Testis (tissue), 3 donors: ENCODE results near the gene ARHGEF38. TPM values are rescaled to one million over a fixed set of nuclear protein-coding genes. Genes with fewer than 3 reads are reported as not detected.

Experiments used
- DNase-seq: peaks from one replicate; pipeline ENCODE4 v3.0.0-alpha.2; 2019
- H3K27ac ChIP-seq, 2 donors: fragments of 200-600 bp; sonication (generic); one replicate each; pipeline ENCODE4 v1.5.1; 2019
- H3K27me3 ChIP-seq: fragments of 200-600 bp; sonication (generic); one replicate; pipeline ENCODE4 v1.5.1; 2019
- H3K36me3 ChIP-seq: fragments of 200-600 bp; sonication (generic); one replicate; pipeline ENCODE4 v1.5.1; 2017; ENCODE audit warnings: low read depth; ENCODE audit errors: missing control alignments
- H3K4me1 ChIP-seq: fragments of 200-600 bp; sonication (generic); one replicate; pipeline ENCODE4 v1.5.1; 2019
- H3K4me3 ChIP-seq, 2 donors: fragments of 200-600 bp; sonication (generic); one replicate each; pipeline ENCODE4 v1.5.1; 2017 to 2019
- H3K9me3 ChIP-seq: fragments of 200-600 bp; sonication (generic); one replicate; pipeline ENCODE4 v1.5.1; 2017
- POLR2A ChIP-seq: fragments of 450-650 bp; IDR thresholded peaks from one replicate; pipeline ENCODE4 v1.6.1; 2017; ENCODE audit warnings: antibody characterized with exemption, mild to moderate bottlenecking, moderate library complexity
- WGBS, 2 donors: methylation state at CpG; one replicate each; pipeline ENCODE4 v1.1.5; 2018; 5-methylcytosine and 5-hydroxymethylcytosine counted together
- intact Hi-C: fragments of 100-400 bp; cut with DNase I; formaldehyde crosslinking; loops from one replicate; pipeline ENCODE4 v1.15.1; 2023; ENCODE audit warnings: low total_unique reads
- polyA plus RNA-seq: library from polyadenylated mRNA; stranded (reverse); fragments of 350-450 nt; fragmentation: Illumina TruSeq; extraction: RNeasy Lipid Tissue Mini Kit (QIAGEN cat#74804); gene quantifications from one replicate; pipeline ENCODE4 v1.2.3, GENCODE V29; 2014; ENCODE audit warnings: low read depth, low replicate concordance; ENCODE audit not compliant: insufficient read depth
- total RNA-seq, 2 donors: library from RNA; depleted of rRNA; stranded (reverse); fragments of >200 nt; gene quantifications; one replicate each; pipeline ENCODE4 v1.2.3, GENCODE V29; 2016
- TF ChIP-seq, protein P1 (sequence below), 3 experiments: fragments of 450-650 bp in 2 of 3; fragments of 200-600 bp in 1 of 3; sonication (generic) in 1 of 3; IDR thresholded peaks; one replicate each; pipeline ENCODE4 v1.5.1; 2016 to 2019; ENCODE audit warnings: antibody characterized with exemption in 3 of 3, mild to moderate bottlenecking in 2 of 3, moderate library complexity in 1 of 3

Gene ARHGEF38
- total and polyA plus RNA-seq, 3 donors from 2014 or later: 0.08 to 2.2 (median 0.86) TPM

- Histone ChIP-seq H3K27ac (no peak overlapping the region), H3K36me3 (no peaks in the 10 kb centered on the region), H3K27me3 (no peaks in the 10 kb centered on the region), H3K9me3 (no peaks in the 10 kb centered on the region), H3K4me1 (no peaks in the 10 kb centered on the region), H3K4me3 (no peak overlapping the region)
- intact Hi-C loops: no loop called here
- no peak for DNase-seq
- TF ChIP-seq, protein P1, sequence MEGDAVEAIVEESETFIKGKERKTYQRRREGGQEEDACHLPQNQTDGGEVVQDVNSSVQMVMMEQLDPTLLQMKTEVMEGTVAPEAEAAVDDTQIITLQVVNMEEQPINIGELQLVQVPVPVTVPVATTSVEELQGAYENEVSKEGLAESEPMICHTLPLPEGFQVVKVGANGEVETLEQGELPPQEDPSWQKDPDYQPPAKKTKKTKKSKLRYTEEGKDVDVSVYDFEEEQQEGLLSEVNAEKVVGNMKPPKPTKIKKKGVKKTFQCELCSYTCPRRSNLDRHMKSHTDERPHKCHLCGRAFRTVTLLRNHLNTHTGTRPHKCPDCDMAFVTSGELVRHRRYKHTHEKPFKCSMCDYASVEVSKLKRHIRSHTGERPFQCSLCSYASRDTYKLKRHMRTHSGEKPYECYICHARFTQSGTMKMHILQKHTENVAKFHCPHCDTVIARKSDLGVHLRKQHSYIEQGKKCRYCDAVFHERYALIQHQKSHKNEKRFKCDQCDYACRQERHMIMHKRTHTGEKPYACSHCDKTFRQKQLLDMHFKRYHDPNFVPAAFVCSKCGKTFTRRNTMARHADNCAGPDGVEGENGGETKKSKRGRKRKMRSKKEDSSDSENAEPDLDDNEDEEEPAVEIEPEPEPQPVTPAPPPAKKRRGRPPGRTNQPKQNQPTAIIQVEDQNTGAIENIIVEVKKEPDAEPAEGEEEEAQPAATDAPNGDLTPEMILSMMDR (IDR thresholded peaks at IDR 0.05): no peak
- TF ChIP-seq POLR2A: no peak
- WGBS, 2 donors: 69 to 75% methylated on average over 3 of the region's 3 CpGs
Observed at GRCh38 chr4:105599932-105600655, 47.7 kb downstream of the ARHGEF38 start.

DNA sequence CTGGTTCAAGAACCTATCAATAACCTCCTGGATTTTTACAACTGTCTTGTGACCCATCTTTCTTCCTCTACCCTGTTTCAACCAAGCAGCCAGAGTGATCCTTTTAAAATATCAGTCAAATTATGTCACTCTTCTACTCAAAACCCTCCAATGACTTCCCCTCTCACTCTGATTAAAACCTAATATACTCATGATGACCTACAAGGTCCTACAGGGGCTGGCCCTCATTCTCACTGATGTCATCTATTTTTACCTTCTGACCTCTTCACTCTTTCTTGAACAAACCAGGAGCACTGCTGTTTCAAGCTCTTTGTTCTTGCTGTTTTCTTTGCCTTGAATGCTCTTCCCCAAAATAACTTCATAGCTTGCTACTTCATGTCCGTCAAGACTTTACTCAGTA is 48.5 kb downstream of the ARHGEF38 start:
- H3K4me3 ChIP-seq: no peak overlapping the region
- 81 to 94% methylated on average over 1 of the region's 1 CpG for WGBS, 2 donors
- H3K9me3 ChIP-seq: no peaks in the 10 kb centered on the region
- no peaks in the 10 kb centered on the region for H3K27me3 ChIP-seq
- H3K27ac ChIP-seq: no peak overlapping the region
- DNase-seq: no peak
- intact Hi-C loops: no loop called here
- H3K36me3 ChIP-seq: no peaks in the 10 kb centered on the region
- no peaks in the 10 kb centered on the region for H3K4me1 ChIP-seq
- TF ChIP-seq, protein P1 (IDR thresholded peaks at IDR 0.05): no peak
- TF ChIP-seq POLR2A: no peak

DNA sequence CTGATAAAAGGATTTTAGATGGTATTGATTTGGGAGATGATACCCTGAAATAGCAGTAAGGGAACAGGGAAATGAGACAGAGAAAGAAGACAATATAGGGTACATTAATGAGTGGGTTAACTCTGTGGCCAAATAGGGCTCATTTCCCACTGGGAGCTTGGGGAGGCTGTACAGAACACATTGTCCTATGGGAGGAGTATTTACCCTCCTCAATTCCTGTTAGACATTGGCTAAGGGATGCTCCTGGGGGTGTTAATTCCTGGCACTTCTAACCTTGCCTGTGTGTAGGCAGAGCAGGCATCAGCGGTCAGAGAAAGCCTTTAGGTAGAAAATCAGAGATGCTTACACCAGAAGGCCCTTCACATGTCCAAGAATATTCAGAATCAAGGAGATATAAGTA is 49.0 kb downstream of the ARHGEF38 start:
- Histone ChIP-seq H3K27me3 (no peaks in the 10 kb centered on the region), H3K9me3 (no peaks in the 10 kb centered on the region), H3K4me3 (no peak overlapping the region), H3K36me3 (no peaks in the 10 kb centered on the region), H3K4me1 (no peaks in the 10 kb centered on the region), H3K27ac (no peak overlapping the region)
- WGBS, 2 donors: 60 to 96% methylated on average over 1 of the region's 1 CpG
- no peak for TF ChIP-seq POLR2A
- TF ChIP-seq, protein P1 (IDR thresholded peaks at IDR 0.05): no peak
- intact Hi-C loops: no loop called here
- no peak for DNase-seq

DNA sequence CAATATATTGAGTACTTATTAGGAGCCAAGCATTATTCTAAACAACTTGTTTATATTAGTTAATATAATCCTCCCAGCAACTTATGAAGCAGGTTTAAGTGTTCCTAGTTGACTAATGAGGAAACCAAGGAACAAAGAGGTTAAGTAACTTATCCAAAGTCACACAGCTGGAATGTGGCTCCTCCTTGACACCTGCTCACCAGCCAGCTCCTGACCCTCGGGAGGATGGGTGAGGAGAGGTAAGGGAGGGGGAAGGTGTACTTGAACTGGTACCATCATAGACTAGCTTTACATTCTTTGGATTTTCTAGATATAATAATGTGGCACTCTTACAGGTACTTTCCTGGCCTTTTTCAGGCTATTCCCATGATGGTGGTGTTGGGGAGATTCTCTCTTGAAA is 50.7 kb downstream of the ARHGEF38 start:
- intact Hi-C loops: no loop called here
- no peaks in the 10 kb centered on the region for H3K36me3 ChIP-seq
- no peak for DNase-seq
- no peaks in the 10 kb centered on the region for H3K27me3 ChIP-seq
- no peak for TF ChIP-seq POLR2A
- TF ChIP-seq, protein P1 (IDR thresholded peaks at IDR 0.05): no peak
- H3K4me3 ChIP-seq: no peak overlapping the region
- H3K9me3 ChIP-seq: no peaks in the 10 kb centered on the region
- no peaks in the 10 kb centered on the region for H3K4me1 ChIP-seq
- H3K27ac ChIP-seq: no peak overlapping the region
- WGBS, 2 donors: 61 to 77% methylated on average over 1 of the region's 1 CpG

GRCh38 chr4:105605493-105605892 is 53.1 kb downstream of the ARHGEF38 start:
- no peaks in the 10 kb centered on the region for H3K36me3 ChIP-seq
- H3K4me1 ChIP-seq: no peaks in the 10 kb centered on the region
- intact Hi-C loops: no loop called here
- H3K27me3 ChIP-seq: no peaks in the 10 kb centered on the region
- no peaks in the 10 kb centered on the region for H3K9me3 ChIP-seq
- WGBS, 2 donors: 22 to 35% methylated on average over 1 of the region's 1 CpG
- TF ChIP-seq, protein P1 (IDR thresholded peaks at IDR 0.05): no peak
- no peak for TF ChIP-seq POLR2A
- no peak overlapping the region for H3K4me3 ChIP-seq
- no peak for DNase-seq
- no peak overlapping the region for H3K27ac ChIP-seq
